ENCODE measurements around the gene OR13H1. TPM values are rescaled to one million over a fixed set of nuclear protein-coding genes. Genes with fewer than 3 reads are reported as not detected.

Gene OR13H1
- total and polyA plus RNA-seq, 2 of the 4 experiments (the other 2 are of a cell fraction) = not detected

DNA sequence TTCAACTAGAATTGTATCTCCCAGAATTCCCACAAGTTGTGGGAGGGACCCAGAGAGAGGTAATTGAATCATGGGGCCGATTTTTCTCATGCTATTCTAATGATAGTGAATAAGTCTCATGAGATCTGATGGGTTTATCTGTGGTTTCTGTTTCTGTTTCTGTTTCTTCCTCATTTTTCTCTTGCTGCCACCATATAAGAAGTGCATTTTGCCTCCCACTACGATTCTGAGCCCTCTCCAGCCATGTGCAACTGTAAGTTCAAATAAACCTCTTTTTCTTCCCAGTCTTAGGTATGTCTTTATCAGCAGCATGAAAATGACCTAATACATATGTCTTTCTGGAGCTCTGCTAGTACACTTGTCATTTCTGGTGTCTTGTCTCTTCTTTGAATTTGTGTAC is 22.1 kb upstream of the OR13H1 start:
- dilution Hi-C loops (cut with HindIII; ENCODE audit: low sequenced_read_pairs, unreplicated experiment) = no loop called here

More for the DNA sequence above, 22.1 kb upstream of the OR13H1 start:
- intact Hi-C loops (cut with micrococcal nuclease) (no loop called here), in situ Hi-C loops (cut with MboI; ENCODE audit: low sequenced_read_pairs) (no loop called here)
- ChIA-PET CTCF (no interaction called here), POLR2A (ENCODE audit: unreplicated experiment) (no interaction called here)
- no peak for TF ChIP-seq BHLHE40 (IDR thresholded peaks at IDR 0.05; ENCODE audit: low read depth, low read length)
- no TSS peak for BruUV-seq (replicated peaks)
- H3K79me1 ChIP-seq (ENCODE audit: low read depth in 1 of 2, low read length in 2 of 2) = no peaks in the 10 kb centered on the region
- no peak overlapping the region for H2AK5ac ChIP-seq (ENCODE audit: low read depth, low read length)
- no CpG with 5 or more reads among the region's 2 CpGs for WGBS, 2 experiments (ENCODE audit: extremely low coverage in 2 of 2, insufficient read length in 1 of 2)
- H3K14ac ChIP-seq (replicated peaks; ENCODE audit: low read depth, low read length) = no peak overlapping the region
- H3K4me3 ChIP-seq (ENCODE audit: insufficient read depth, low read depth, low read length) = no peak overlapping the region
- H3K56ac ChIP-seq (ENCODE audit: extremely low read depth, insufficient read depth, low read length) = no peak overlapping the region
- no peak overlapping the region for H2AK9ac ChIP-seq (replicated peaks; ENCODE audit: low read depth, low read length, poor library complexity)
- H3K4me2 ChIP-seq (ENCODE audit: low read depth, low read length) = no peak overlapping the region
- no peak overlapping the region for H4K8ac ChIP-seq (ENCODE audit: low read depth in 2 of 2, low read length in 2 of 2)
- H3K4me1 ChIP-seq (ENCODE audit: control insufficient read depth, insufficient read depth, low read length) = no peaks in the 10 kb centered on the region
- H4K91ac ChIP-seq (ENCODE audit: insufficient read depth, low read depth, low read length) = no peak overlapping the region
- H3K18ac ChIP-seq (ENCODE audit: low read depth, low read length) = no peak overlapping the region
- H2BK120ac ChIP-seq (ENCODE audit: low read depth, low read length) = no peak overlapping the region
- no peak overlapping the region for H4K5ac ChIP-seq (ENCODE audit: low read depth, low read length)
- no peak overlapping the region for H2BK5ac ChIP-seq (ENCODE audit: low read depth, low read length, poor library complexity, severe bottlenecking)
- no peak overlapping the region for H3K4ac ChIP-seq (ENCODE audit: low read depth, low read length)
- H2AFZ ChIP-seq (replicated peaks; ENCODE audit: low read length, poor library complexity) = no peak overlapping the region
- peaks cover 2% of the 10 kb centered on the region; the same call in 1 of the 2 replicates for H3K9me3 ChIP-seq (ENCODE audit: control insufficient read depth, insufficient read depth, low read length)
- ATAC-seq (ENCODE audit: low read depth) = no peak
- H3K9ac ChIP-seq (ENCODE audit: low read depth, low read length) = no peak overlapping the region
- no peak overlapping the region for H3K23ac ChIP-seq (ENCODE audit: low read depth, low read length)
- no peaks in the 10 kb centered on the region for H3K36me3 ChIP-seq (ENCODE audit: control insufficient read depth, insufficient read depth, low read length)
- no peak overlapping the region for H3K27ac ChIP-seq (ENCODE audit: insufficient read depth, low read length)
- H3K9me1 ChIP-seq (ENCODE audit: insufficient read depth, low read length) = no peaks in the 10 kb centered on the region
- H2BK15ac ChIP-seq (ENCODE audit: low read depth, low read length) = no peak overlapping the region
- H3K27me3 ChIP-seq (ENCODE audit: control insufficient read depth, insufficient read depth, low read length) = no peaks in the 10 kb centered on the region
- no peak overlapping the region for H2BK20ac ChIP-seq (ENCODE audit: low read depth, low read length)
- DNase-seq = no peak
- H4K20me1 ChIP-seq (ENCODE audit: insufficient read depth, low read length) = no peaks in the 10 kb centered on the region
